Activated CD4-positive, alpha-beta memory T cell treated with anti-CD3 and anti-CD28 coated beads for 36 hours (primary cell): ENCODE measurements around the gene ATXN7L1. TPM values are rescaled to one million over a fixed set of nuclear protein-coding genes. Genes with fewer than 3 reads are reported as not detected.
A peak's percentile ranks its signal among the peaks of the same experiment; 100 is the strongest.

Source experiments
- CTCF ChIA-PET: fragments of 350-600 bp; sonication (Branson Sonifier 250); formaldehyde crosslinking; loops from one replicate; lab custom pipeline; 2021; ENCODE audit warnings: antibody characterized with exemption, inconsistent platforms; lab: Charles Lee
- POLR2A ChIA-PET: fragments of 350-600 bp; sonication (Branson Sonifier 250); formaldehyde crosslinking; loops from one replicate; lab custom pipeline; 2021; ENCODE audit warnings: antibody characterized with exemption; lab: Charles Lee
- DNase-seq: peaks from one replicate; pipeline ENCODE4 v3.0.0-alpha.2; 2020
- H3K27ac Mint-ChIP-seq: one replicate; pipeline ENCODE4 v1.8.0; 2021; ENCODE audit warnings: mixed read lengths
- H3K27me3 Mint-ChIP-seq: one replicate; pipeline ENCODE4 v1.8.0; 2021; ENCODE audit warnings: mixed read lengths
- H3K36me3 Mint-ChIP-seq: one replicate; pipeline ENCODE4 v1.8.0; 2021; ENCODE audit warnings: mixed read lengths
- H3K4me1 Mint-ChIP-seq: one replicate; pipeline ENCODE4 v1.8.0; 2021; ENCODE audit warnings: low read depth, mixed read lengths
- H3K4me3 Mint-ChIP-seq: one replicate; pipeline ENCODE4 v1.8.0; 2021; ENCODE audit warnings: mild to moderate bottlenecking, mixed read lengths
- H3K9me3 Mint-ChIP-seq: one replicate; pipeline ENCODE4 v1.8.0; 2021; ENCODE audit warnings: mixed read lengths
- intact Hi-C: fragments of 100-400 bp; cut with micrococcal nuclease; formaldehyde crosslinking; loops from one replicate; pipeline ENCODE4 v1.15.1; 2023
- total RNA-seq, 2 experiments: library from RNA; stranded (reverse); gene quantifications; one replicate each; pipeline ENCODE4 v1.2.3, GENCODE V29; 2021

Gene ATXN7L1
- total RNA-seq, 2 experiments from 2014 or later, result 12.4 to 13.3 TPM

- Mint-ChIP-seq H3K4me1 (peaks cover 5% of the 10 kb centered on the region), H3K36me3 (no peaks in the 10 kb centered on the region), H3K9me3 (peaks cover 10% of the 10 kb centered on the region), H3K27me3 (no peaks in the 10 kb centered on the region), H3K4me3 (no peak overlapping the region), H3K27ac (no peak overlapping the region)
- peak; percentile 25 for DNase-seq
- ChIA-PET CTCF (interaction anchor here (0.6 to 3.0 kb wide), 2 partner anchors 666 to 1160 kb away, joined by 3 to 10 read pairs; no protein-coding TSS in a partner anchor), POLR2A (no interaction called here)
- intact Hi-C loops, result loop anchor here (2.0 to 5.0 kb wide), 3 partner anchors 55 to 605 kb away; partner anchors contain the start of gene RINT1
Measured at GRCh38 chr7:105587909-105588635, 288.3 kb downstream of the ATXN7L1 start.

- H3K27me3 Mint-ChIP-seq, result peaks cover 8% of the 10 kb centered on the region
- H3K4me3 Mint-ChIP-seq, result no peak overlapping the region
- peaks cover 11% of the 10 kb centered on the region for H3K4me1 Mint-ChIP-seq
- intact Hi-C loops, result loop anchor here (5.0 kb wide), 1 partner anchor 434 kb away; no protein-coding TSS in a partner anchor
- peaks cover 10% of the 10 kb centered on the region for H3K9me3 Mint-ChIP-seq
- ChIA-PET CTCF (no interaction called here), POLR2A (no interaction called here)
- DNase-seq, result no peak
- no peak overlapping the region for H3K27ac Mint-ChIP-seq
- no peaks in the 10 kb centered on the region for H3K36me3 Mint-ChIP-seq
Measured at GRCh38 chr7:105585850-105586500, 290.4 kb downstream of the ATXN7L1 start.

- intact Hi-C loops, result no loop called here
- no peak for DNase-seq
- H3K27me3 Mint-ChIP-seq, result peaks cover 9% of the 10 kb centered on the region
- no peak overlapping the region for H3K4me3 Mint-ChIP-seq
- H3K27ac Mint-ChIP-seq, result no peak overlapping the region
- ChIA-PET CTCF (no interaction called here), POLR2A (no interaction called here)
- peaks cover 7% of the 10 kb centered on the region for H3K4me1 Mint-ChIP-seq
- peaks cover 10% of the 10 kb centered on the region for H3K9me3 Mint-ChIP-seq
- no peaks in the 10 kb centered on the region for H3K36me3 Mint-ChIP-seq
Measured at GRCh38 chr7:105584165-105584564, 292.2 kb downstream of the ATXN7L1 start.

GRCh38 chr7:105583061-105583460 lies 293.3 kb downstream of the ATXN7L1 start:
- no peak overlapping the region for H3K27ac Mint-ChIP-seq
- H3K9me3 Mint-ChIP-seq, result peaks cover 10% of the 10 kb centered on the region
- CTCF ChIA-PET, result no interaction called here
- H3K36me3 Mint-ChIP-seq, result no peaks in the 10 kb centered on the region
- intact Hi-C loops, result no loop called here
- POLR2A ChIA-PET, result no interaction called here
- H3K4me3 Mint-ChIP-seq, result no peak overlapping the region
- H3K27me3 Mint-ChIP-seq, result peaks cover 9% of the 10 kb centered on the region
- H3K4me1 Mint-ChIP-seq, result peaks cover 6% of the 10 kb centered on the region
- DNase-seq, result no peak

GRCh38 chr7:105581066-105581811 lies 295.2 kb downstream of the ATXN7L1 start, which contains the start of gene EFCAB10:
TSS of gene EFCAB10 (minus strand) at chr7:105581493. CDS start at chr7:105581463, 30 bp downstream.
- peaks cover 9% of the 10 kb centered on the region for H3K27me3 Mint-ChIP-seq
- H3K9me3 Mint-ChIP-seq, result peaks cover 10% of the 10 kb centered on the region
- peak within 1 kb of the TSS; percentile 57 for H3K4me3 Mint-ChIP-seq
- POLR2A ChIA-PET, result no interaction called here
- H3K36me3 Mint-ChIP-seq, result no peaks in the 10 kb centered on the region
- peaks cover 6% of the 10 kb centered on the region for H3K4me1 Mint-ChIP-seq
- peak; percentile 76 for DNase-seq
- CTCF ChIA-PET, result interaction anchor here (1.0 kb wide), 1 partner anchor 9 kb away, joined by 5 read pairs; no protein-coding TSS in a partner anchor
- intact Hi-C loops, result no loop called here
- no peak within 1 kb of the TSS for H3K27ac Mint-ChIP-seq

- peaks cover 10% of the 10 kb centered on the region for H3K9me3 Mint-ChIP-seq
- H3K27me3 Mint-ChIP-seq, result peaks cover 9% of the 10 kb centered on the region
- H3K4me1 Mint-ChIP-seq, result peaks cover 6% of the 10 kb centered on the region
- POLR2A ChIA-PET, result no interaction called here
- no peaks in the 10 kb centered on the region for H3K36me3 Mint-ChIP-seq
- H3K27ac Mint-ChIP-seq, result no peak overlapping the region
- intact Hi-C loops, result no loop called here
- CTCF ChIA-PET, result interaction anchor here (0.7 to 1.4 kb wide), 3 partner anchors 9 to 340 kb away, joined by 3 to 6 read pairs (median 3); no protein-coding TSS in a partner anchor
- DNase-seq, result no peak
- H3K4me3 Mint-ChIP-seq, result no peak overlapping the region
Measured at GRCh38 chr7:105580022-105580740, 296.2 kb downstream of the ATXN7L1 start.

GRCh38 chr7:105578496-105578895 lies 297.9 kb downstream of the ATXN7L1 start:
- Mint-ChIP-seq H3K9me3 (no peaks in the 10 kb centered on the region), H3K4me1 (peaks cover 6% of the 10 kb centered on the region), H3K36me3 (peaks cover 1% of the 10 kb centered on the region), H3K27ac (no peak overlapping the region), H3K27me3 (peaks cover 9% of the 10 kb centered on the region), H3K4me3 (no peak overlapping the region)
- intact Hi-C loops, result no loop called here
- DNase-seq, result no peak
- POLR2A ChIA-PET, result no interaction called here
- CTCF ChIA-PET, result interaction anchor here (0.7 kb wide), 1 partner anchor 12 kb away, joined by 4 read pairs; no protein-coding TSS in a partner anchor

GRCh38 chr7:105577251-105577650 lies 299.1 kb downstream of the ATXN7L1 start:
- DNase-seq, result no peak
- ChIA-PET POLR2A (no interaction called here), CTCF (no interaction called here)
- Mint-ChIP-seq H3K27ac (peak overlapping the region; percentile 11), H3K9me3 (no peaks in the 10 kb centered on the region), H3K4me1 (peaks cover 6% of the 10 kb centered on the region), H3K27me3 (peaks cover 8% of the 10 kb centered on the region), H3K36me3 (peaks cover 1% of the 10 kb centered on the region), H3K4me3 (no peak overlapping the region)
- intact Hi-C loops, result no loop called here

- Mint-ChIP-seq H3K9me3 (no peaks in the 10 kb centered on the region), H3K27me3 (no peaks in the 10 kb centered on the region), H3K4me3 (no peak overlapping the region), H3K27ac (no peak overlapping the region), H3K4me1 (no peaks in the 10 kb centered on the region), H3K36me3 (peaks cover 11% of the 10 kb centered on the region)
- ChIA-PET POLR2A (no interaction called here), CTCF (no interaction called here)
- DNase-seq, result no peak
- intact Hi-C loops, result no loop called here
Measured at GRCh38 chr7:105571891-105572290, 304.5 kb downstream of the ATXN7L1 start.

GRCh38 chr7:105567821-105568220 lies 308.6 kb downstream of the ATXN7L1 start:
- ChIA-PET POLR2A (no interaction called here), CTCF (interaction anchor here (1.1 to 1.4 kb wide), 2 partner anchors 28 to 475 kb away, joined by 3 read pairs; no protein-coding TSS in a partner anchor)
- H3K9me3 Mint-ChIP-seq, result no peaks in the 10 kb centered on the region
- H3K36me3 Mint-ChIP-seq, result peaks cover 19% of the 10 kb centered on the region
- no peak for DNase-seq
- H3K27ac Mint-ChIP-seq, result peak overlapping the region; percentile 18
- H3K4me3 Mint-ChIP-seq, result no peak overlapping the region
- H3K4me1 Mint-ChIP-seq, result no peaks in the 10 kb centered on the region
- no peaks in the 10 kb centered on the region for H3K27me3 Mint-ChIP-seq
- intact Hi-C loops, result no loop called here

GRCh38 chr7:105567024-105567423 lies 309.4 kb downstream of the ATXN7L1 start:
- ChIA-PET POLR2A (no interaction called here), CTCF (interaction anchor here (1.1 to 1.4 kb wide), 2 partner anchors 27 to 475 kb away, joined by 3 read pairs; no protein-coding TSS in a partner anchor)
- Mint-ChIP-seq H3K36me3 (peaks cover 20% of the 10 kb centered on the region), H3K4me1 (no peaks in the 10 kb centered on the region), H3K9me3 (no peaks in the 10 kb centered on the region), H3K27me3 (no peaks in the 10 kb centered on the region), H3K27ac (no peak overlapping the region), H3K4me3 (no peak overlapping the region)
- DNase-seq, result no peak
- intact Hi-C loops, result no loop called here
